Measurements from ENCODE around the gene TP73.
A peak's percentile ranks its signal among the peaks of the same experiment; 100 is the strongest.

Gene TP73

DNA sequence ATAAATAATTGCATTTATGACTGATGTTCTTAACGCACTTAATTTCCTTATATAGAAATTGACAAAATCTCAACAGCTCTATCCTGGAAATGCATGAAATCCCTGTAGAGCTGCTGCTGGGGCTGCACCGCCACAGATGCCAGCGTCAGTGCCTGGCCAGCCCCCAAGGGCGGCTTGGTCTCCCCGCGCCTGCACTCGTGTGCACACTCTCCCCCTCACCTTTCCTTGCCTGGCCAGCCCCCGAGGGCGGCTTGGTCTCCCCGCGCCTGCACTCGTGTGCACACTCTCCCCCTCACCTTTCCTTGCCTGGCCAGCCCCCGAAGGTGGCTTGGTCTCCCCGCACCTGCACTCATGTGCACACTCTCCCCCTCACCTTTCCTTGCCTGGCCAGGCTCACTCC lies 16.2 kb upstream of the TP73 start:
- no peak for DNase-seq

DNA sequence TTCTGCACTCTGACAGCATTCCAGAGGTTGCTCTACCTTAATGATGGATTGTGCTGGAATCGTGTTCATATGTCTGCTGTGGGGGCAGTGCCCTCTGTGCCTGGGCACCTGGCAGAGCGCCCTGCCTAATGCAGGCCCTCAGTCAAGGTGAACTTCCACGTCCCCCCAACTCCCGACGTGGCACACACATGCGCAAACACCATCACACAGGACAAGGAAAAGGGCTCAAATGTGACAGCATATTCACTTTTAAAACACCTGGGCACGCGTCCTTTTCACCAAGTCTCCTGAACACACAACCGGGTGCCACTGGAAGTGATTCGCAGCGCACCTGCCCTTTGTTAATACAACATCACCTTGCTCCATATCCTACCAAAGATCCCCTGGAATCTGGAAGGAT lies 15.8 kb upstream of the TP73 start:
- no peak for DNase-seq

DNA sequence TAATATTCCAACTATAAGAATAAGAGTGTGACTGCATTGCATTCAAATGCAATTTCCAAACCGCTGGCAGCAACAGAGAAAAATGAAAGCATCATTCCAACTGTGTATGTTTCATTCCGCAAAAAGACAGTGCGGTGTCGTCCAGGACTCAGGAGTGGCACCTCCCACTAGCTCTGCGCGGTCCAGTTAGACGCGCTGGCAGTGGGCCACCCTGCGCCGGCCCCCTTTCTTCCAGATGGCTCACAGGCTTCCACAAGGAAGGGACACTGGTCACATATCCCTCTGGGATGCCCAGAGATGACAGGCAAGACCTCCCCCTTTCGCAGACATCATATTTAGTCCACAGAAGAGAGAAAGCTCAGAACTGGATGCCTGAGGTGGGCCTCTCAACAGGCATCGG lies 14.3 kb upstream of the TP73 start:
- DNase-seq, result no peak

DNA sequence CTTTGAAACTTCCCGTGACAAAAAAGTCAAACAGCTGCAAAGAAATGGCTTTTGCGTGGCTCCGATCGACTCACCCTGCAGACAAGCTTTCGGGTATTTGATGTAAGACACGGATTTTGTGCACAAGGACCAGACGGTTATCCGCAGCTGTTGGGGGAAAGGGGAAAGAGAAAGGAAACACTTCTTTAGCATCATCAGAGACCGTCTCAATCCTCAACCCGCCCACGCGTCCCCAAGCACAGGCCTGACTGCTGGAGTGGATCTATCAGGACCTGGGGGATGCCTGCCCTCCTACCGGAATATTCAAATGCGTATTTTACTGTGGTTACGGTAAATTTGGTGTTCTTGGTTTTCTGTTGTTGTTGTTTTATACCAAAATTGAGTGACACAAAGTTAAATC lies 13.6 kb upstream of the TP73 start:
- DNase-seq, result no peak

DNA sequence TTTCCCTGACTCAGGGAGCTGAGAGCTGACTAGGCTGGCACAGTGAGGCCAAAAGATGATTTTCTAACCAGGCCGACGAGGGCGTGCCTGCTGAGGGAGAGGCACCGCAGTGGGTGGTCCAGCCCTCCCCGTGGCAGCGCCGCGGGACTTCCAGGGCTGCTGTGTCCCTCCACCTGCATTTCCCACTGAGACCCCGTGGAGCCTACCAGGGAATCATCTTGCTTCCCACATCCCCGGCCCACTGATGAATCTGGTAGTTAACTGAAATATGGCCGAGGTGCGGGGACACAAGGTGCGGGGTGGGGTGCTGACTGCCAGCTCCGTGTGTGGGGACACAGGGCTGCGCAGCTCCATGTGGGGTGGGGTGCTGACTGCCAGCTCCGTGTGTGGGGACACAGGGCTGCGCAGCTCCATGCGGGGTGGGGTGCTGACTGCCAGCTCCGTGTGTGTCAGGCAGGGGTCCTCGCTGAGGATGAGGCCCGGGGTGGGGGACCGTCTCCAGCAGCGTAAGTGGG lies 12.9 kb upstream of the TP73 start:
- DNase-seq, result no peak

DNA sequence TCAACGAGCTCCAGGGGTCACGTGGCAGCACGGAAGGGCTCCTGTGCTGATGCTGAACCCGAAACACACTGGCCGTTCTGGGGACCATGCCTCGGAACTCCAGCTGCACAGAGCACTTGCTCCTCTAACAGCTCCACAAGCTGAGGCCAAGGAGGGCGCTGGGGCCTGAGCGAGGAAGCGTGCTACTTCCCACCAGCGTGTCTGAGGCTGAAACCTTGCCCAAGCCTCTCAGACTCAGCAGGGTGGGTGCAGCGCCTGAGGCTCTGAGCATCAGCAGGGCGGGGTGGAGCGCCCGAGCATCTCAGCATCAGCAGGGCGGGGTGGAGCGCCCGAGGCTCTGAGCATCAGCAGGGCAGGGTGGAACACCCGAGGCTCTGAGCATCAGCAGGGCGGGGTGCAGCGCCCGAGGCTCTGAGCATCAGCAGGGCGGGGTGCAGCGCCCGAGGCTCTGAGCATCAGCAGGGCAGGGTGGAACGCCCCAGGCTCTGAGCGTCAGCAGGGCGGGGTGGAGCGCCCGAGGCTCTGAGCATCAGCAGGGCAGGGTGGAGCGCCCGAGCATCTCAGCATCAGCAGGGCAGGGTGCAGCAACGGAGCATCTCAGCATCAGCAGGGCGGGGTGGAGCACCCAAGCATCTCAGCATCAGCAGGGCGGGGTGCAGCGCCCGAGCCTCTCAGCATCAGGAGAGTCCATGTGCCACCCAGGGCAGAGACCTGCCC lies 12.0 kb upstream of the TP73 start:
- DNase-seq, result no peak

DNA sequence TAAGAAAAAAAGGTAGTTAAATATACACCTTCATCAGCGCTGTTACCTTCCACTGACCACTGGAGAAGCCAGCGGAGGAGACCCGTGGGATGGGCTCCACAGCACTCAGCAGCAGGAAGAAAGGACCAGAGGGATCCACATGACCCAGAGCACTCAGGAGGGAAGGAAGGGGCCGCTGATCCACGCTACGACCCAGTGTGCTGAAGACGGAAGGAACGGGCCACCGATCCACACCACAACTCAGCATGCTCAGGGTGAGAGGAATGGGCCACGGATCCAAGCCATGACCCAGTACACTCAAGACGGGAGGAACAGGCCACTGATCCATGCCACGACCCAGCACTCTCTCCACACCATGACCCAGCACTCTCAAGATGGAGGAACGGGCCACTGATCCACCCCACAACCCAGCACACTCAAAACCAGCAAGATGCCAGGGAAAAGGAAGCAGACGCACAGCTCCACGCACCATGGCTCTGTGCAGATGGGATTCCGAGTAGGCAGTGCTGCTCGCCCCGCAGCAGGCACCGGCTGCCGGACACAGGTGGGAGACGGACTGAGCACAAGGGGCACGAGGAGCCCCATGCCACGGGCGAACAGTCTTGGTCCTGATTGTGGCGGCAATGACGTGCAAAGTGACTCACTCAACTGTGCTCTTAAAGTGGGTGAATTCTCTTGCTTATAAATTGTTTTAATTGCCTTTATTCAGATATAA lies 11.1 kb upstream of the TP73 start:
- DNase-seq, result no peak

DNA sequence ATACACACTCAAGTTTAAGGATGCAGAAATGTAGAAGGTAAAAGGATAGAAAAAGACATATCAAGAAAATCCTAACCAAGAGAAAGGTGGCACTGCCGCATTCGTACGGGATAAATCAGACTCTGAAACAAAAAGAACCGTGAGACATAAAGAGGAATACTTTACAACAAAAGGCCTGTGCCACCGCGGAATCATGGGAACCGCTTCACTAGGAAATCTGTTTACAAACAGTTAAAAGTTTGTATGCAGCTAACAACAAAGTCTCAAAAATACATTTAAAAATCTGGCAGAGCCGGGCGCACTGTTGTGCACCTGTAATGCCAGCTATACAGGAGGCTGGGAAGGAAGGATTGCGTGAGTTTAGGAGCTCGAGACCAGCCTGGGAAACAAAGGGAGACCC lies 10.5 kb upstream of the TP73 start:
- DNase-seq, result no peak

DNA sequence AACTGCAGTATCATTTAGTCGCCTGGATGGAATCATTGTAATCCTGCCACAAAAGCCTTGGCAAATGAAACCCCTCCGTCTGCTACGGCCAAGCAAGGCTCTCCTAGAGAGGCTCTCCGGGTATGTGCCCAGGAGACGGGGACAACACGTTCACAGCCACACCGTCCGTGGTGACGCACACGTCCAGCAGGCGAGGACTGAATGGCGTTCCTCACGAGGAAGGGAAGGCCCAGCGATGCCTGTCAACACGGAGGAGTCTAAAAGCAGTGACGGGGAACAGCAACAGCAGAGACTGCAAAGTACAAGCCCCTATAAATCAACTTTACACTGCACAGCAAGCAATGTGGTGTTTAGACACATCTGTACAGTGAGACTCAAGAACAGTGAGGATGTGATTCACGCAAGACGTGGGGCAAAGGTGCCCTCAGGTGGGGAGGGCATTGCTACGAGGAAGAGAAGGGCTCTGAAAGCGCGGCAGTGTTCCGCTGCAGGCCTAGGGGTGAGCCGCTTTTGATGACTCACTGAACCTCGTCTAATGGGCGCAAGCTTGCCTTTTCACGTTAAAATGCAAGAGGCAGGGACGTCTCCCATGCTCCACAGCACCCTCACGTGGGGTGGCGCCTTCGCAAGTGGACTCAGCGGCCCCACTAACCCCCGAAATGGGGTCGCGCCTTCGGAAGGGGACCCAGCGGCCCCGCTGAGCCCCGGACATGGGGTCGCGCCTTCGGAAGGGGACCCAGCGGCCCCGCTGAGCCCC lies 9.2 kb upstream of the TP73 start:
- no peak for DNase-seq

DNA sequence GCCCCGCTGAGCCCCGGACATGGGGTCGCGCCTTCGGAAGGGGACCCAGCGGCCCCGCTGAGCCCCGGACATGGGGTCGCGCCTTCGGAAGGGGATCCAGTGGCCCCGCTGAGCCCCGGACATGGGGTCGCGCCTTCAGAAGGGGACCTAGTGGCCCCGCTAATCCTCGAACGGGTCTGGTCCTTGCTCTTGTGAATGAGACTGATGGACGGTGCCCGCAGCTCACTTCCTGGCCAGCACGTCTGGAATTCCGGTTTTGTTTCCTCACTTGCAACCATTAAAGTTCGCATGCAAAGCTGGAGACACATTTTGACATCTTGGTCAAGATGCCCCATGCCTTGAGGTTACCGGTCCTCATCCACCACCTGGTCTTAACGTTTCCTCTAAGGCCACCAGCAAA lies 8.0 kb upstream of the TP73 start:
- no peak for DNase-seq

DNA sequence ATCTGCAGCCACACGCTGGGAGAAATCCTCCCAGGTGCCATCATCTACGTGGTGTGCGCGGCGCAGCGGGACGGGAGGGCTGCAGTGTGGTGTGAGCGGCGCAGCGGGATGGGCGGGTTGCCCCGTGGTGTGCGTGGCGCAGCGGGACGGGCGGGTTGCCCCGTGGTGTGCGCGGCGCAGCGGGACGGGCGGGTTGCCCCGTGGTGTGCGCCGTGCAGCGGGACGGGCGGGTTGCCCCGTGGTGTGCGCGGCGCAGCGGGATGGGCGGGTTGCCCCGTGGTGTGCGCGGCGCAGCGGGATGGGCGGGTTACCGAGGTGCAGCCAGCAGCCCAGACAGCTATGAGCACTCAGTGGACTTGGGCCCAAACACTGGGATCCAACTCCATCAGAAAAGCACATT lies 7.1 kb upstream of the TP73 start:
- DNase-seq, result no peak

DNA sequence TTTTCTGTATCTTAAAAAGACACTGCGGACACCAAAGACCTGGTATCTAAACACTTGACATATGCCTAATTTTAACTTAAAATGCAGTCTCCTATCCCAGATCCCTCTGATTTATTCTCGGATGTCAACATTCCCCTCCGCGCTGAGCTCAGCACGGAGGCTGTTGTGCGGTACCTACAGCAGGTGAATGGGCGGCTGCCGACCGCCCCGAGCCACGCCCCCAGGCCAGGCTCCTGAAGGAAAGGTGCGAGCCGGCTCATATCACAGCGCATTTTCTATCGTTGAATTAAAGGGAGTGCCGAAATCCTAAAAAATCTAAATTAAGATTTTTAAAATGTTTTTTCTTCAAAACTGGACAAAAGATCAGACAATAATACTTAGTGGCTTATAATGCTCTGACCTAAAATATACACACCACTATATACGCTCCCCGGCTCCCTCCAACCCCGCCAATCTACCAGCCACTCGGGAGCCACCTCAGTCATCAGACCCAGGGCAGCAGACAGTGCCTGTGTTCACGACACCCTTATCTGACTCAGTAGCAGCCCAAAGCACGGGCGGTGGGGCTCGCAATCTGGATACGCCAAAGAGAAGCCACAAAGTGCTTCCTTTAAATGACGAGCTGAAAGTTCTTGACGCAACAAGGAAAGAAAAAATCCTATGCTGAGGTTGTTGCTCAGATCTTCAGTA lies 6.5 kb upstream of the TP73 start:
- no peak for DNase-seq

DNA sequence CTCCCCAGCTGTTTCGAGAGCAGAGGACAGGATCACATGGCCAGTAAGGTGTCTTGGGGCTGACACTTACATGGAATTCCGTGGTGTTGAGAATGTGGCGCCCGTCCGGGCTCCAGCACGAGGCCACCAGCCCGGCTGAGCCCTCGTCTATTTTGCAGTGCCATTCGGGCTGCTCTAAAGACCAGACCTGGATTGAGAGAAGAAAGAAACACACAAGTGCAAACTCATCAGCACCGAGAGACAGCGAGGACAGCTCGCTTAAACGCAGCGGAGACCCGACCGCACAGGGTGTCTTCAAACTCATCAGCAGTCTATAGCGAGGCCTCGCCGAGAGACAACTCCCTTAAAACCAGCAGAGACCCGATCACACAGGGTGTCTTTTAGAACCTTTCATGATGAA lies 5.7 kb upstream of the TP73 start:
- DNase-seq, result no peak

DNA sequence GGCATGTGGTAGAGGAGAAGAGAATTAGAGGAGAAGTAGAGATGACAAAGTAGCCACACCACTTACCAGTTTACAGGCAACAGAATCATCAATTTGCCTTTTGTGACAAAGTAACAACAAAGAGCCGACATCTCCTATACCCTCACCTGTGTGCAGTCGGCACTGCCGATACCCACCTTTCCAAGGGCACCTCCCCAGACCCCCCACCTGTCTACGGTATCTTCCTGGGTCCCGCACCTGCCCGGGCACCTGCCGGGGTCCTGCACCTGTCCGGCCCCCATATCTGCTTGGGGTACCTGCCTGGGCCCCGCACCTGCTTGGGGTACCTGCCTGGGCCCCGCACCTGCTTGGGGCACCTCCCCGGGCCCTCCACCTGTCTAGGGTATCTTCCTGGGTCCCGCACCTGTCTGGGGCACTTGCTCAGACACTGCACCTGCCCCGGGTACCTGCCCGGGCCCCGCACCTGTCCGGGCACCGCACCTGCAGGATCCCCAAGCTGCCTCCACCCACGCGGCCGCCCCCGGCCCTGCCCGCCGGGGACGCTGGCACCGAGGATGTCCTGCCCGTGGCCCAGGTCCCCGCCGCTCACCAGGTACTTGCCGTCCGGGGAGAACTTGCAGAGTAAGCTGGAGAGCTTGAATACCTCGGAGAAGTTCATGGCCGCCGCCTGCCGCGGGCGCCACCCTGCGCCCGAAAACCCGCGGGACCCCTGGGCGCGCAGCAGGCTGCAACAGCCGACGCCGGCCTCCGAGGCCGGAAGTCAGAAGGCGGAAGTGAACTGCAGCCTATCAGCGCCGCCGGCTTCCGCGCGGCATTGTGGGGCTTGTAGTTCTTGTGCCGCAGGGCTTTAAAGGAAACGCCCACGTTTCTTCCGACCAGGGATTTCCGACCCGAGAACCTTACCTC lies 2.7 kb upstream of the TP73 start, which contains the start of gene WRAP73:
TSS of gene WRAP73 (minus strand) at position 762 of the 906 bp plus-strand sequence. CDS start at position 658, 104 bp downstream.
- peak; percentile 86 to 88 for DNase-seq

DNA sequence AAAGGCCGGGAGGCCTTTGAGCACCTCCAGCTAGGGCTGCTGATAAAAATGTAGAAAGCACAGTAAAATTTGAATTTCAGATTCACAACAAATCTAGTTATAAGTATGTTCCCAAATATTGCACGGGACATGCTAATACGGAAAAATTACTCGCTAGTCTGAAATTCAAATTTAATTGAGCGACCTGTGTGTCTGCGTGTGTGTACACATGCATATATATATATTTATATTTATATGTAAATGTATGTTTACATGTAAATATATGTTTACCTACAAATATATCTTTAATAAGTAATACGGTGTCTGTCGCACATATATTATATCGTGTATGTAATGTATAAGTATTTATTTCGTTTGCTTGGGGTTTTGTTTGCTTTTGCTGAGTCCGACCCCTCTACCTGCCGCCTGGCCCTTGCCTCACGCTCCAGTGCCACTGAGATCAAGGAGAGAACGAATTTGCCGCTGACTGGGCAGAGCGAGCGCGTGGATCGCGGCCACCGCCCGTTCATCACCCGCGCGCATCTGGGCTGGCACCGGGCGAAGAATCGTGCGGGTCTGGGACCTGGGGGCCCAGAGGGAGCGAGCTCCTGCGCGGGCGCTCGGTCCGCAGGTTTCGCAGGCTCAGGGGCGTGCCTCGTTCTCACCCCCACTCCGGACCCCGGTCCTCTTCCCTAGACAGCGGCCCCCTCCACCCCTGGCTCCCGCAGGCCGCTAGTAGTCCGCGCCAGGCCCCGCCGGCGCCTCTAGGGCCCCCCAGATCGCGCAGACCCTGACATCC lies 1.9 kb upstream of the TP73 start:
- no peak for DNase-seq

DNA sequence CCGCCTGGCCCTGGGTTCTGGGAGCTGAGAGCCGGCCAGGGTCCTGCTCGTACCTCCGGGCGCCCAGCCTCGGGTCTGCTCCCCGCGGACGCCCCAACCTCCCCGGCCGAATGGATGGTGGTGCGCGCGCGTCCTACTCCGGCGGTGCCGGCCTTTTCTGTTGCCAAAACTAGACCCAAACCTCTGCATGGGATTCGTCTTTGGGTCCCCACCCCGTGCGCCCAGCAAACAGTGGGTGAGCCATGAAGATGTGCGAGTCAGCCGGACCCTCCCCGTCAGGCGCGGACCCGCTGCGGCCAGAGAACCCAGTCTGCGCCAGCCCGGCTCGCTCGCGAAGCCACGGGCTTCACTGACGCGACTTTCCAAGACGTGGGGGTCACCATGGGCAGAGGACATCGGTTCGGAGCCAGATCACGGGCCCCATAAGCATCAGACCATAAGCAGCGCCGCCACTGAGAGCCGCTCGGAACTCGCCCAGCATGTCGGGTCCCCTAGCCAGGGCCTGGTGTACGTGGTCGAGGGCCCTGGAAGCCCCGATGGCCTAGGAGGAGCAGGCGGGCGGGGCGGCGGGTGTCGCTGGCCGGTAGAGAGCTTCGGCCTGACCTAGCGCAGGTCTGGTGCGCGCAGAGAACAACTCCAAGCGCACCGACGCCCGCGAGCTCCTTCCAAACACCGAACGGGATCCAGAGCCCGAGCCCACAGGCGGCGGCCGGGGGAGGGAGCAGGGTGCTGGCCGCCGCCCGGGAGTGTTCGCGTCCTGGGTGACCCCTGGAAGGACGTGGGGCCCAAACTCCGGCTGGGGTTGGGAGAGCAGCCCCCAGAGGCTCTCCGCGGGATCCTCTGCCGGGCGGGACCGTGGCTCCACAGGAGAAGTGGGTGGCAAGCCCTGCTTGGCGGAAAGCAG lies 1.0 kb upstream of the TP73 start:
- DNase-seq, result no peak

DNA sequence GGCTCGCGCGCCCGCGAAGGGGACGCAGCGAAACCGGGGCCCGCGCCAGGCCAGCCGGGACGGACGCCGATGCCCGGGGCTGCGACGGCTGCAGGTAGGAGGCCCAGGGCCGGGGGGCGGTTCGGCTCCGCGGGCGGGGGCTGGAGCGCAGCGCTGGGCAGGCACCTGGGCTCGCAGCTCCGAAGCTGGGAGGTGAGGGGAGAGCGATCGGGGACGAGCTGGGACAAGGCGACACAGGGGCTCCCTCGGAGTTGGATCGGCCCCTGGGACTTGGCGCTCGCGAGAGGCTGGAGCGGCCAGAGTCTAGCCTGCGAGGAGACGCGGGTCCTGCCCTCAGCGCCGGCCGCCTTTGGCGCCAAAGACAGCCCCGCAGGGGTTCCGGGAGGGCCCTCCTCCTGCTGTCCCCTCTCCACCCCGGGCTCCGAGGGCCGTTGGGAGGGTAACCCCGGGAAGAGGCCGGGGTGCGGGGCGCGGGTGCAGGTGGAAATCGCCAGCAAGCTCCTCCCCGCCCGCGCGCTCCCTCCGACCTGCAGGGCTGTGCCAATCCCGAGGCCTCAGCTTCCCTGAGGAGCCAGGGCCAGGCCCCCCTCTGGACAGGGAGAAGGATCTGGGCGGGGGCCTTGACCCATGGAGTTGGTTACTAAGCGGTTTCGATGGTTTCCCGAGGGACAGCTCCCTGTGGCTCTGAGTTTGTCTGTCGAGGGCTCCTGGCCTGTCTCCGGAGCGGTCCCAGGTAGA lies 401 bp downstream of the TP73 start:
- no peak for DNase-seq

DNA sequence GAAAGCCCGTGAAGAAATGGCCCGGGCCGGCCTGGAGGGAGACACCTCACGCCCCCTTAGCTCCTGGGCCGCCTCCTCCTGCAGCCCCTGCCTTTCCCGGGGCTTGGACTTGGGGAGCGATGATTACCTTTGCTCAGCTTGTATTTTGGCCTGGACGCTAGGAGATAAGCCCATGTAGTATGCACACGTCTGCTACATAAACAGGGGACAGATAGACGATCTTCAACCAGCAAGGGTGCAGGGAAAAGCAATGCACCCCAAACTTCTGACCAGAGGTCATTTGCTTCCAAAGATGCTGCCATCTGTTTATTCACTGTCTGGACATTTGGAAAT lies 936 bp downstream of the TP73 start:
- no peak for DNase-seq

DNA sequence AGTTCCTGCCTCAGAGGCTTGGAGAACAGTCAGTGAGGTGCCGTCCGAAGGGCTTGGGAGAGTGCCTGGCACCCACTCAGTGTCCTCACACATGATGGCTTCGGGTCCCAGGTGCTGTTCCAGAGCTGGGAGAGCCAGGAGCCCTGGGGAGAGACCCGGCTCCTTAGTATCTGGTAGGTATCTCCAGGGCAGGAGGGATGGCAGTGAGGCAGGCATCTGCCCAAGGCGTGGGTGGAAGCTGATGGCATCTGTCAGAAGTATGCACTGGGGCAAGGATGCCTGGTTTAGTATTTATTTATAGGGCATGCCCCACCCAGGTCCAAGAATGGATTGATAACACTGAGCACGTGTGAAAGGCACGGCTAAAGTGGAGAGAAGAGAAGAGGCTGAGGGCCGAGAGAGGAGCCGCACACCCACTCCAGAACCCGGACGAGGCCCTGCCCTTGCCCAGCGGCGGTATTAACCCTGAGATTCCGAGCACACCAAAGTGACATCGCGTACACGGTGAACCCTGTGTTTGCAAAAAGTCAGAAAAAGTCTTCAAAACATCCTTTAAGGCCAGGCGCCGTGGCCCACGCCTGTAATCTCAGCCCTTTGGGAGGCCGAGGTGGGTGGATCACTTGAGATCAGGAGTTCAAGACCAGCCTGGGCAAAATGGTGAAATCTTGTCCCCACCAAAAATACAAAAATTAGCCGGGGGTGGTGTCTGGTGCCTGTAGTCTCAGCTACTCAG lies 2.4 kb downstream of the TP73 start:
- DNase-seq, result no peak

All from Kasumi-1 (cell line).